HCT116 (cell line): ENCODE measurements around the gene ADD3.

Source experiments
- ELF1 ChIP-seq: IDR thresholded peaks from 2 replicates; pipeline ENCODE4 v1.6.1; 2012; ENCODE audit warnings: low read depth, borderline replicate concordance
- POLR2A ChIP-seq: IDR thresholded peaks from 2 replicates; pipeline ENCODE4 v1.7.0; 2011; ENCODE audit warnings: borderline replicate concordance; ENCODE audit not compliant: insufficient read depth, insufficient read length; ENCODE audit errors: extremely low read depth
- POLR2AphosphoS5 ChIP-seq: IDR thresholded peaks from 2 replicates; pipeline ENCODE4 v1.6.1; 2011; ENCODE audit warnings: mild to moderate bottlenecking, low read depth, low read length, moderate library complexity
- SIN3A ChIP-seq: IDR thresholded peaks from 2 replicates; pipeline ENCODE4 v1.6.1; 2012; ENCODE audit warnings: low read depth
- ZNF274 ChIP-seq: fragments of 200-500 bp; sonication (Bioruptor generic); IDR thresholded peaks from 2 replicates; pipeline ENCODE4 v1.6.1; 2014; ENCODE audit warnings: mild to moderate bottlenecking, low read depth, low read length, inconsistent platforms
- TF ChIP-seq, protein P1 (sequence below), 3 experiments: fragments of 200-600 bp in 1 of 3; sonication (generic) in 1 of 3; IDR thresholded peaks in 2 of 3; conservative IDR thresholded peaks in 1 of 3; 2 replicates each; pipeline ENCODE4 v1.5.1; 2012 to 2017; ENCODE audit warnings: low read depth in 2 of 3, low read length in 2 of 3, antibody characterized with exemption in 1 of 3, borderline replicate concordance in 1 of 3, control low read depth in 1 of 3, mild to moderate bottlenecking in 1 of 3, mixed read lengths in 1 of 3, mixed run types in 1 of 3, moderate library complexity in 1 of 3; ENCODE audit not compliant: insufficient read depth in 1 of 3

DNA sequence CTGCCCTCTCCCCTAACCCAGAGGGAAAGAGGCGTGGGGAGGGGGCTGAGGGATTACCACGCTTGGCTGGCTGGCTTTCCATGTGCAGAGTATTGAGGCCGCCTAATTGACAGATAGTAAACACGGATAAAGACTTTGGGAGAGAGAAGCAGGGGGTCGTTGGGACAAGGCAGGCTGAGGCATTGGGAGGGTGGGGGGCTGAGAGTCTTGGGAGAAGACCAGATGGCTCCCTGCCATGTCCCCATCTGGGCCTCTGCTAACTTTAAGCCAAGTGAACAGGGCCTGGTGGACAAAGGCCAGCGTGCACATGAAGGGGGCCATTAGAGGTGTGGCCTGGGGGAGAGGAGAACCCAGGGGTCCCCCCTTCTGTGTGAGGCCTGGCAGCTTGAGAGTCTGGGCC is 144.2 kb downstream of the ADD3 start:
- TF ChIP-seq, protein P1, sequence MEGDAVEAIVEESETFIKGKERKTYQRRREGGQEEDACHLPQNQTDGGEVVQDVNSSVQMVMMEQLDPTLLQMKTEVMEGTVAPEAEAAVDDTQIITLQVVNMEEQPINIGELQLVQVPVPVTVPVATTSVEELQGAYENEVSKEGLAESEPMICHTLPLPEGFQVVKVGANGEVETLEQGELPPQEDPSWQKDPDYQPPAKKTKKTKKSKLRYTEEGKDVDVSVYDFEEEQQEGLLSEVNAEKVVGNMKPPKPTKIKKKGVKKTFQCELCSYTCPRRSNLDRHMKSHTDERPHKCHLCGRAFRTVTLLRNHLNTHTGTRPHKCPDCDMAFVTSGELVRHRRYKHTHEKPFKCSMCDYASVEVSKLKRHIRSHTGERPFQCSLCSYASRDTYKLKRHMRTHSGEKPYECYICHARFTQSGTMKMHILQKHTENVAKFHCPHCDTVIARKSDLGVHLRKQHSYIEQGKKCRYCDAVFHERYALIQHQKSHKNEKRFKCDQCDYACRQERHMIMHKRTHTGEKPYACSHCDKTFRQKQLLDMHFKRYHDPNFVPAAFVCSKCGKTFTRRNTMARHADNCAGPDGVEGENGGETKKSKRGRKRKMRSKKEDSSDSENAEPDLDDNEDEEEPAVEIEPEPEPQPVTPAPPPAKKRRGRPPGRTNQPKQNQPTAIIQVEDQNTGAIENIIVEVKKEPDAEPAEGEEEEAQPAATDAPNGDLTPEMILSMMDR (IDR thresholded peaks at IDR 0.05 in 2 of 3, conservative IDR thresholded peaks at IDR 0.05 in 1 of 3; ENCODE audit: borderline replicate concordance in 1 of 3, insufficient read depth in 1 of 3, low read depth in 2 of 3, low read length in 2 of 3) = no peak
- no peak for TF ChIP-seq ELF1
- TF ChIP-seq SIN3A = no peak
- no peak for TF ChIP-seq POLR2AphosphoS5
- TF ChIP-seq POLR2A = no peak
- no peak for TF ChIP-seq ZNF274
